ENCODE measurements around the gene SEZ6. TPM values are rescaled to one million over a fixed set of nuclear protein-coding genes. Genes with fewer than 3 reads are reported as not detected.

SEZ6 gene
- total RNA-seq, 1 donor from 2014 or later = 6.7 TPM

GRCh38 chr17:28982131-28982793, 23.6 kb downstream of the SEZ6 start:
- H3K27ac Mint-ChIP-seq (ENCODE audit: unreplicated experiment) = peak overlapping the region; percentile 17
- no peak for DNase-seq
- H3K9me3 Mint-ChIP-seq (ENCODE audit: unreplicated experiment) = peaks cover 7% of the 10 kb centered on the region
- H3K27me3 Mint-ChIP-seq (ENCODE audit: unreplicated experiment) = peaks cover 3% of the 10 kb centered on the region
- no peaks in the 10 kb centered on the region for H3K36me3 Mint-ChIP-seq (ENCODE audit: unreplicated experiment)
- TF ChIP-seq, protein P1, sequence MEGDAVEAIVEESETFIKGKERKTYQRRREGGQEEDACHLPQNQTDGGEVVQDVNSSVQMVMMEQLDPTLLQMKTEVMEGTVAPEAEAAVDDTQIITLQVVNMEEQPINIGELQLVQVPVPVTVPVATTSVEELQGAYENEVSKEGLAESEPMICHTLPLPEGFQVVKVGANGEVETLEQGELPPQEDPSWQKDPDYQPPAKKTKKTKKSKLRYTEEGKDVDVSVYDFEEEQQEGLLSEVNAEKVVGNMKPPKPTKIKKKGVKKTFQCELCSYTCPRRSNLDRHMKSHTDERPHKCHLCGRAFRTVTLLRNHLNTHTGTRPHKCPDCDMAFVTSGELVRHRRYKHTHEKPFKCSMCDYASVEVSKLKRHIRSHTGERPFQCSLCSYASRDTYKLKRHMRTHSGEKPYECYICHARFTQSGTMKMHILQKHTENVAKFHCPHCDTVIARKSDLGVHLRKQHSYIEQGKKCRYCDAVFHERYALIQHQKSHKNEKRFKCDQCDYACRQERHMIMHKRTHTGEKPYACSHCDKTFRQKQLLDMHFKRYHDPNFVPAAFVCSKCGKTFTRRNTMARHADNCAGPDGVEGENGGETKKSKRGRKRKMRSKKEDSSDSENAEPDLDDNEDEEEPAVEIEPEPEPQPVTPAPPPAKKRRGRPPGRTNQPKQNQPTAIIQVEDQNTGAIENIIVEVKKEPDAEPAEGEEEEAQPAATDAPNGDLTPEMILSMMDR (IDR thresholded peaks at IDR 0.05; ENCODE audit: partially characterized antibody, unreplicated experiment) = no peak
- H3K4me1 Mint-ChIP-seq (ENCODE audit: low read depth, unreplicated experiment) = peaks cover 18% of the 10 kb centered on the region
- H3K4me3 Mint-ChIP-seq (ENCODE audit: unreplicated experiment) = no peak overlapping the region

DNA sequence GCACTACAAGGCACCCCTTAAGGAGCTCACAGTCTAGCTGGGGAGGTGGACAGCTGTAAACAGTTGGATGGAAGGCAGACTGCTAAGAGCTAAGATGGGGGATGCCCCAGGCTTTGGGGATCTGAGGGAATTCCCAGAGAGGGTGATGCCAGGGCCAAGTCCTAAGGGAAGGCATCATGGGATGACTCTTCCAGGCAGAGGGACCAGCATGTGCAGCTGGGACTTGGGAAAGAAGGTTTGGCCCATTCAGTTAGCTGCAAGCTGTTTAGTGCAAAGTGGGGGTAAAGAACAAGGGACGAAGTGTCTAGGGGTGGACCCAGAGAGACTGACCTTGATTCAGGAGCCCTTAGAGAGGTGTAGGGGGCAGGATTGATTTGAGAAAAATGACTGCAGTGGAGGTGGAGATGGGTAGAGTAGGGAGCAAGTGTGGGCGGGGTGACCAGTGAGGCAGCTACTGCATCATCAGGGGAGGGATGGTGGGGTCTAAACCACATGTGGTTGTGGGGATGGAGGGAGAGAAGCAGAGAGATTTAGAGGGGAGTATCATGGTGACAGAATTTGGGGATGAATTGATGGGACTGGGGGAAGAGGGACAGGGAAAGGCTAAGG, 27.4 kb downstream of the SEZ6 start:
- peaks cover 11% of the 10 kb centered on the region for H3K9me3 Mint-ChIP-seq (ENCODE audit: unreplicated experiment)
- peak overlapping the region; percentile 33 for H3K27ac Mint-ChIP-seq (ENCODE audit: unreplicated experiment)
- H3K4me3 Mint-ChIP-seq (ENCODE audit: unreplicated experiment) = no peak overlapping the region
- H3K27me3 Mint-ChIP-seq (ENCODE audit: unreplicated experiment) = peaks cover 3% of the 10 kb centered on the region
- H3K4me1 Mint-ChIP-seq (ENCODE audit: low read depth, unreplicated experiment) = peaks cover 15% of the 10 kb centered on the region
- TF ChIP-seq, protein P1 (IDR thresholded peaks at IDR 0.05; ENCODE audit: partially characterized antibody, unreplicated experiment) = no peak
- DNase-seq = no peak
- no peaks in the 10 kb centered on the region for H3K36me3 Mint-ChIP-seq (ENCODE audit: unreplicated experiment)

GRCh38 chr17:28977659-28978355, 28.0 kb downstream of the SEZ6 start:
- peaks cover 16% of the 10 kb centered on the region for H3K4me1 Mint-ChIP-seq (ENCODE audit: low read depth, unreplicated experiment)
- no peaks in the 10 kb centered on the region for H3K36me3 Mint-ChIP-seq (ENCODE audit: unreplicated experiment)
- H3K27ac Mint-ChIP-seq (ENCODE audit: unreplicated experiment) = no peak overlapping the region
- H3K9me3 Mint-ChIP-seq (ENCODE audit: unreplicated experiment) = peaks cover 9% of the 10 kb centered on the region
- H3K4me3 Mint-ChIP-seq (ENCODE audit: unreplicated experiment) = no peak overlapping the region
- TF ChIP-seq, protein P1 (IDR thresholded peaks at IDR 0.05; ENCODE audit: partially characterized antibody, unreplicated experiment) = no peak
- DNase-seq = no peak
- H3K27me3 Mint-ChIP-seq (ENCODE audit: unreplicated experiment) = peaks cover 2% of the 10 kb centered on the region

DNA sequence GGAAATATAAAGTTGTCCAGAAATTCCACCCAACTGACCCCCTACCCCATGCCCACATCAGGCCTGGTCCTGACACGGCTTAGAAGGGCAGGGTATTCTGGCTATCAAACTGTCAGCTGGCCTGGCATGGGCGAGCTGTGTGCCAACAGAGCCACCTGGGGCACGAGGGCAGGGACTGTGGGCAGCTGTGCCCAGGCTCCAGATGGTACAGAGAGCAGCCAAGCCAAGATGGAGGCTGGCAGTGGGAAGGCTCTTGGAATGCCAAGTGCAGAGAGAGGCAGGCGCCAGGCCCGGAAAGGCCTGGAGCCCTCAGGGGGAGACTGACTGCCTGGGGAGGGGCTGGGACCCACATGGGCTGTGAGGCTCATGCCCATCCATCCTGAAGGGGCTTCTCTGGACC, 30.2 kb downstream of the SEZ6 start:
- Mint-ChIP-seq H3K4me1 (ENCODE audit: low read depth, unreplicated experiment) (peaks cover 32% of the 10 kb centered on the region), H3K27me3 (ENCODE audit: unreplicated experiment) (peaks cover 2% of the 10 kb centered on the region), H3K4me3 (ENCODE audit: unreplicated experiment) (no peak overlapping the region)

More for the DNA sequence above, 30.2 kb downstream of the SEZ6 start:
- H3K36me3 Mint-ChIP-seq (ENCODE audit: unreplicated experiment) = no peaks in the 10 kb centered on the region
- no peak overlapping the region for H3K27ac Mint-ChIP-seq (ENCODE audit: unreplicated experiment)
- H3K9me3 Mint-ChIP-seq (ENCODE audit: unreplicated experiment) = peaks cover 9% of the 10 kb centered on the region
- no peak for DNase-seq
- TF ChIP-seq, protein P1 (IDR thresholded peaks at IDR 0.05; ENCODE audit: partially characterized antibody, unreplicated experiment) = no peak
